NCI-H1048 (cell line): ENCODE results near the gene CEP250.
"Not testable (repeated sequence)": the region's sequence is repeated elsewhere in the genome, so short reads cannot be mapped to it uniquely, and the experiment has no call there.

Experiments used
- DNase-seq: peaks from one replicate; lab custom pipeline; 2025; lab: John Stamatoyannopoulos, UW

Gene CEP250

GRCh38 chr20:35497780-35498189 lies 42.4 kb downstream of the CEP250 start:
- DNase-seq: no peak

GRCh38 chr20:35499271-35499670 lies 43.9 kb downstream of the CEP250 start:
- no peak for DNase-seq

- DNase-seq: no peak
Measured at GRCh38 chr20:35502352-35502751, 47.0 kb downstream of the CEP250 start.

DNA sequence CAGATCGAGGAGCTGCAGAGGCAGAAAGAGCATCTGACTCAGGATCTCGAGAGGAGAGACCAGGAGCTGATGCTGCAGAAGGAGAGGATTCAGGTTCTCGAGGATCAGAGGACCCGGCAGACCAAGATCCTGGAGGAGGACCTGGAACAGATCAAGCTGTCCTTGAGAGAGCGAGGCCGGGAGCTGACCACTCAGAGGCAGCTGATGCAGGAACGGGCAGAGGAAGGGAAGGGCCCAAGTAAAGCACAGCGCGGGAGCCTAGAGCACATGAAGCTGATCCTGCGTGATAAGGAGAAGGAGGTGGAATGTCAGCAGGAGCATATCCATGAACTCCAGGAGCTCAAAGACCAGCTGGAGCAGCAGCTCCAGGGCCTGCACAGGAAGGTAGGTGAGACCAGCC lies 47.9 kb downstream of the CEP250 start:
- DNase-seq: no peak

GRCh38 chr20:35503841-35504561 lies 48.6 kb downstream of the CEP250 start:
- DNase-seq: no peak

GRCh38 chr20:35504751-35505150 lies 49.4 kb downstream of the CEP250 start:
- no peak for DNase-seq

DNA sequence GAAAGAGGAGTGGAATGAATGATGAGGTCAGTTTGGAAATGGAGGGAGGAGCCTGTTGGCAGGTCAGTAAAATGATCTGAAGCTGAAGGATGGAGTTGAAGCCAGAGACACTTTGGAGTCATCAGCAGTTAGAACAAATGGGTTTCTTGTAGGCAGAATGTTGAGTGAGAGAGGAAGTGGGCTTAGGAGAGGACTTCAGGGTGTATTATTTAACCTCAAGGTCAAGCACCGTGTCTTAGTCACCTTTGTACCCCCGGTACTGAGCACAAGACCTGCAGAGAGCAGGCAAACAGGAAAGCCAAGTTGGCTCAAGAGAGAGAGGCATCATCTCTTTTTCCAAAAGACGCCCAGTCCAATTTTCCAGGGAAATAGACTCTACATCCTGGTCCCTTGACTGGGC lies 50.8 kb downstream of the CEP250 start:
- no peak for DNase-seq

DNA sequence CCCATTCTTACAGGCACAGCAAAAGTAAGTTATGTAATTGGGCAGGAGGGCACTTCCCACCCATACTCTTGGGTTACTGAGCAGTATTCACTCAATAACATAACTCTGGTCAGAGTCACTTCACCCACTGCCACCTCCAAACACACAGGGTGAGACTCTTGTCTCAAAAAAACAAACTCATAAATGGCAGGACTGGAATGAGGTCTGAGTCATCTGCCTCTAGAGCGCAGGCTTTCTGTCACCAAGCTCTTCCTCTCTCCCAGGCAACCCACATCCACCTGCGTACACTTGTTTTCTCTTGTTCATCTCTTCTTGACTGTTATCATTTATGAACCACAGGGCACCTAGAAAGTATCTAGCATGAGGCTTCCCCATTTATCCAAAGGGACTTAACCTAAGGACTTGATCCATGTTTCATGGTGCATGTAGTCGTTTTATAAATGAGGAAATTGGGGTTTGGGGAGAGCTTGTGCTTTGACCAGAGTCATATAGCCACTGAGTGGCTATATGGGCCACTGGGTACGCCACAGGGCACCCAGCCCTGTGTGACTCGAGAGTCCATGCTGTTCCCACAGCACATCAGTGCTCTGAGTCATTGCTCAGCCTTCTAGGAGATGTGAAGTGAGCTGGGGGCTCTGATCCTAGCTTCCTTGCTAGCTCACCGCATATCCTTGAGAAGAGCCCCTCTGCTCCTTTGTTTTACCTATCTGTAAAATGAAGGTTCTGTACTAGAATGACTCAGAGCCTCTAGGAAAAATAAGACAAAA lies 51.7 kb downstream of the CEP250 start:
- no peak for DNase-seq

DNA sequence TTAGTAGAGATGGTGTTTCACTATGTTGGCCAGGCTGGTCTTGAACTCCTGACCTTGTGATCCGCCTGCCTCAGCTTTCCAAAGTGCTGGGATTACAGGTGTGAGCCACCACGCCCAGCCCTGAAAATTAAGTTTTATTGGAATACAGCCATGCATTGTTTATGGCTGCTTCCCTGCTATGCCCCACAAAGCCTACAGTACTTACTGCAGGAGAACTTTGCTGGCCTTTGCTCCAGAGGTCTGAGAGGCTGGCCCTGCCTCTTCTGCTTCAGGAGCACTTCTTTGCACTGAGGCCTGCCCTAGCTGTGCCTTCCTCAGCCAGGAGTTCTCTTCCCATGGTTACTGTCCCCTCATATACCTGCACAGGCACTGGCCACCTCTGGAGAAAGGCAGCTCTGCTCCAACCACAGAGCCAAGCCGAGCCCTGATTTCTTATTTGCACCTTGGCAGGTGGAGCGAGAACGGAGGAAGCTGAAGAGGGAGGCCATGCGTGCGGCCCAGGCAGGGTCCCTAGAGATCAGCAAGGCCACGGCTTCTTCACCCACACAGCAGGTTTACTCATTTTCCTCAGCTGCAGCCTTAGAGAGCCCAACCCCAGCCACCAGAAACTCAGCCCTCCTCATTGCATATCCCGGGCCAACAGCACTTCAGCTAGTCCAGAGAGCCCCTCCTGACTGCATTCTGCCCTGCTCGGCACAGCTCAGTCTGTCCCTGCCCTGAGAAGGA lies 53.3 kb downstream of the CEP250 start:
- DNase-seq: no peak

DNA sequence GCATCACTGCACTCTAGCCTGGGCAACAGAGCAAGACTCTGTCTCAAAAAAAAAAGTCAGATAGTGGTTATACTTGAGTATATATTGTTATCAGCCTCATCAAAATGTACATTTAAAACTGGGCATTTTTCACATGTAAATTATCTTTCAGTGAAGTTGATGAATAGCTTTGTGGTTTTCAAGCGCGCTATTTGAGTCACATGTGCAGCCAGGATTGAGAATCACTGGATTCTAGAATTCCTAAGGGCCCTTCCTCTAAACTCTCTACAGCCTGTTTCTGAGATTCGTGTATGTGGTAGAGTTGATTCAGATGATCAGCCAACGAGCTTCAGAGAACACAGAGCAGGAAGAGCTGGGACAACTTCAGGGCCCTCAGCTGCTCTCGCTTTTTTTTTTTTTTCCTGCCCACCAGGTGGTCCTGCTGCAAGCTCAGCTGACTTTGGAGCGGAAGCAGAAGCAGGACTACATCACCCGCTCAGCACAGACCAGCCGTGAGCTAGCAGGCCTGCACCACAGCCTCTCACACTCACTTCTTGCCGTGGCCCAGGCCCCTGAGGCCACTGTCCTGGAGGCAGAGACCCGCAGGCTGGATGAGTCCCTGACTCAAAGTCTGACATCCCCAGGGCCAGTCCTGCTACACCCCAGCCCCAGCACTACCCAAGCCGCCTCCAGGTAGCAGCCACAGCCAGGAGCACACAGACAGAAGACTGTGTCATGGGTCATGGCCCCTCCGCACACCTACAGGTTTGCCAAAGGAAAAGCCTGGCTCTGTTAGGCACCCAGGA lies 55.7 kb downstream of the CEP250 start:
- no peak for DNase-seq

DNA sequence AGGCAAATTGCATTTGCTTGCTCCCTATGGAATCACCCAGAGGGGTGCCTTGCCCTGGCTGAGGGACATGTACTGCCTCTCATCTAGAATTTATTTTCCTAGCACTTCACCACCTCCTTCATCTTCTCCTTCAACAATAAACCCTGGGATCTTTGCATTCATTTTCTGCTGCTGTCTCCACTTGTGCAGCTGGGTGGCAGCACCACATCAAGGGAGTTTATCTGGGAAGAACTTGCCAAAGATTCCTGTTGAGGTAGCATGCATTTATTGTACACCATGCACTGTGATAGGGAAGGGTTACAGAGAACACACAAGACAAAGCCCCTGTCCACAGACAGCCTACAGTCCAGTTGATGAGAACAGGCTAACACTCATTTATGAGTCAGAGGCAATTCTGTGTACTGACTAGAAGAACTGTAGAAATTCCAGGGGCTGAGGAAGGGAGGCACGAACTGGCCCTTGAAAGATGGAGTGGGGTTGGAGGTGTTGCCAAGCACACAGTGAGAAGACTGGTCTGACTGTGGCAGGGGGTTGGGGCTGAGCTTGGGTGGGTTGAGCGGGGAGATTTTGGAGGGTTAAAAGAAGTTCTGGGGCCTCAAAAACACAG lies 56.5 kb downstream of the CEP250 start:
- no peak for DNase-seq

DNA sequence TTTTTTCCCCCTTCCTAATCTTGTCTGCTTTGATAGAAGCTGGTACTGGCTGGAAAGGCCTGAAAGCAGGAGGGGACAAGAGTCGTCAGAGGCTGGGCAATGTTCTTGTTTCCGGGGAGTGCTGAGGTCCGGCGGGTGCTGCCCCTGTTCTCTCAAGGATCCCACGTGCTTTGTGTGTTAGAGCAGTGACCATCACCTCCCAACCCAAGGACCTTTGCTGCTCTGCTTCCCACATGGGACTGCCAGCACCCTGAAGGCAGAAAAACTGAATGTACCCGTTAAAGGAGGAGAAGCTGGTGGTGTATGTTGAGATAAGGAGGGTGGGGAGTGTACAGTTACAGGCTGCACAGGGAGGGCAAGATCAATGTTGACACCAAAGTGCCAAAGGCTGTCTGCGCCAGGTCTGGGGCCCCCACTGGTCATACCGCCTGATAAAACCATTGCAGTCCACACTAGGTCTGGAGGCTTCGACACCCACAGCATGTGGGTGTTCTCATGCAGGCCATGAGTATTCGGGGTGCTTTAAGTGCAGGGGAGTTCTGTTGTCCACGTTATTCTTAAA lies 59.1 kb downstream of the CEP250 start:
- DNase-seq: no peak

DNA sequence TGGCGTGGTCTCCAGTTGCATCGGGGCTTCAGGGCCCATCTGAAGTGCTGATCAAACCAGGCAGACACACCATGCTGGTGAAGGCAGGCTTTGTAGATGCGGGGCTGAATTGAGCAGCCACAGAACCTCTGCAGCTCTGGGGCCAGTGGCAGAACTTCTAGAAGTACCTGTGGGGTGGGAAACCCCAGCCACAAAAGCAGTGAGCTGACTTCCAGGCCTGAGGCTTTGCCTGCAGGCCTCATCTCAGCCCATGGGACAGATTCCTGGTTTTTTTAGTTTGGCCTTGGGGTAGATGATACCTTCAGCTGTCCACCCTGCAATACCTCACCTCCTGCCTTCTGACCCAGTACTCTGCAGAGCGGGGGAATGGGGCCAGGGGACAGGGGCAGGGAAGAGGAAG lies 59.9 kb downstream of the CEP250 start:
- no peak for DNase-seq

- no peak for DNase-seq
Measured at GRCh38 chr20:35515949-35516645, 60.7 kb downstream of the CEP250 start.

GRCh38 chr20:35517125-35517524 lies 61.7 kb downstream of the CEP250 start:
- no peak for DNase-seq

GRCh38 chr20:35517767-35518166 lies 62.4 kb downstream of the CEP250 start:
- DNase-seq: not testable (repeated sequence)

DNA sequence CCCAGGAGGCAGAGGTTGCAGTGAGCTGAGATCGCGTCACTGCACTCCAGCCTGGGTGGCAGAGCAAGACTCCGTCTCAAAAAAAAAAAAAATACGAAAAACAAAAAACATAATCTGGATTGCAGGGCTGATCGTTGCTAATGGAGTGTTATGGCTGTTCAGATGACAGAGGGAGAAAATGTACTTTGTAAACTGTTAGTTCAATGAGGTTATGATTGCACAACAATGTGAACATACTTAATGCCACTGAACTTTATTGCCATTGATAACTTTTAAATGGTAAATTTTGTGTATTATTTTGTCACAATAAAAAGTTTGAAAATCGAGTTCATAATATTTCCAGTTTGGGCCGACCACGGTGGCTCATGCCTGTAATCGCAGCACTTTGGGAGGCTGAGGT lies 63.6 kb downstream of the CEP250 start:
- no peak for DNase-seq

DNA sequence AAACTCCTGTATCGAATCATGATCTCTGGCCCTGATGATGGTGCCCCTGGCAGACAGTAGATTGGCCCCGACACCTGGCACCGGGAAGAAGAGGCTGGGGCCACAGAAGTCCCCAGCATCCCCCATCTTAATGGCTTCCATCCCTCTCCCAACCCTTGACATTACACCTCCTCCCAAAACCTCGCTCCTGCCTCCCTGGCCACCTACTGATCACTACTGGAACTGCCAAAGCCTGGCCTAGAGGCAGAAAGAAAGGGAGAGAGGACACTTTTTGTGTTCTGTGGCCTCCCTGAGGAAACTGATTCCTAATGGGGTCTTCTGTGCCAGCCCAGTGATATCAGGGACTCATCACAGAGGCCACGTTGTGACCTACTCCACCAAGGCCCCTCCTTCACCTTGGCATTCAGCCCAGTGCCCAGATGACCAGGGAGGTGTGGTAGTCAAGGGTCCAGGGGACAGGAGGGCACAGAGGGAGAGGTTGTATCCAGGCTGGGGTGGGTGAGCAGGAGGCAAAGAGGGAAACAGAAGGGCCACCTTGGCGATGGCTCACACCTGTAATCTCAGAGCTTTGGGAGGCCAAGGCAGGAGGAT lies 68.0 kb downstream of the CEP250 start:
- no peak for DNase-seq

DNA sequence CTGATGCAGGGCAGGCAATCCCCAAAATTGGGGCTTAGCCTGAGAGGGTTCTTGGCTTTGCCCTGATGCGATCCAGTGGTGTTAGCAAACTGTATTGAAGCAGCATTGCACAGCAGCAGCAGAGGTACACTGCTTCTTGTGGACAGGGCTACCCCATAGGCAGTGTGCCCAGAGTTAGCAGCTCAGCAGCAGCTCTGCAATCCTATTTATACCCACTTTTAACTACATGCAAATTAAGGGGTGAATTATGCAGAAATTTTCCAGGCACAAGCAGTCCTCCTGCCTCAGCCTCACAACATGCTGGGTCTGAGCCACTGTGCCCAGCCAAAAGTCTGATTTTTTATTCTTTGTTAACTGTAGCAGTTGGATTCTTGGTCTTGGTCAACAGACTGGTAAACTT lies 70.2 kb downstream of the CEP250 start:
- no peak for DNase-seq

DNA sequence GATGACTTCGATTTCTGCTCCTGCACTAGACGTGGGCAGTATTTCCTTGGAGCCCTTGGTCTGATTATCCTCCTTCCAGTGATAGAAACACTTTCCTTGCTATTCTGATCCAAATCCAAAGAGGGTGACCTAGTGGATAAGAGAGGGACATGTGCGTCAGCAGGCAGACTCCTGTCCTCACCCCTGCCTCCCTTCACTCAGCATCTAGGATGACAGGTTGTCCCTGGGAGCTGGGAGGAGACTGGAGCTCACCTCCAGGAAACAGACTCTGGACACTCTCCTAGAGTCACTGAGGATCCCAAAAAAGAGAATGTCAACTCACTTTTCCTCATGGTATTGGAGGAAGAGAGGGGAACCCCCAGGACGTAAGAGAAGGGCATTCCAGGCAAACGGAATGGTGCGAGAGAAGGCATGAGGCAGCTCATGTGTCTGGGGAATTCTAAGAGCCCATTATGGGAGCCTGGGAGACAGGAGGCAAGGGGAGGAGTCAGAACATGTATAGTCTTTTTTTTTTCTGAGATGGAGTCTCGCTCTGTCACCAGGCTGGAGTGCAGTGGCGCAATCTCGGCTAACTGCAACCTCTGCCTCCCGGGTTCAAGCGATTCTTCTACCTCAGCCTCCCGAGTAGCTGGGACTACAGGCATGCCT lies 71.8 kb downstream of the CEP250 start:
- no peak for DNase-seq
